Measurements from ENCODE around the gene RFFL.
"Not testable (repeated sequence)": the region's sequence is repeated elsewhere in the genome, so short reads cannot be mapped to it uniquely, and the experiment has no call there.

RFFL gene

GRCh38 chr17:35006345-35006744 is 57.2 kb downstream of the RFFL start:
- DNase-seq (ENCODE audit: insufficient read length, low spot score), result no peak
- no peak for TF ChIP-seq CTCF (IDR thresholded peaks at IDR 0.05; ENCODE audit: insufficient read depth, missing control alignments)
- FAIRE-seq, result no peak

- DNase-seq (ENCODE audit: insufficient read length, low spot score) (no peak), FAIRE-seq (no peak)
- TF ChIP-seq CTCF (IDR thresholded peaks at IDR 0.05; ENCODE audit: insufficient read depth, missing control alignments), result no peak
Measured at GRCh38 chr17:35003778-35004177, 59.7 kb downstream of the RFFL start.

- TF ChIP-seq CTCF (IDR thresholded peaks at IDR 0.05; ENCODE audit: insufficient read depth, missing control alignments), result no peak
- no peak for FAIRE-seq
- DNase-seq (ENCODE audit: insufficient read length, low spot score), result no peak
Measured at GRCh38 chr17:35002876-35003551, 60.5 kb downstream of the RFFL start.

- DNase-seq (ENCODE audit: insufficient read length, low spot score) (no peak), FAIRE-seq (no peak)
- no peak for TF ChIP-seq CTCF (IDR thresholded peaks at IDR 0.05; ENCODE audit: insufficient read depth, missing control alignments)
Measured at GRCh38 chr17:35001549-35001948, 62.0 kb downstream of the RFFL start.

- FAIRE-seq; DNase-seq (ENCODE audit: insufficient read length, low spot score): not testable (repeated sequence)
Measured at GRCh38 chr17:35000965-35001364, 62.5 kb downstream of the RFFL start.

- no peak for TF ChIP-seq CTCF (IDR thresholded peaks at IDR 0.05; ENCODE audit: insufficient read depth, missing control alignments)
- DNase-seq (ENCODE audit: insufficient read length, low spot score), result no peak
- FAIRE-seq, result no peak
Measured at GRCh38 chr17:34999456-34999855, 64.1 kb downstream of the RFFL start.

GRCh38 chr17:34998205-34998604 is 65.3 kb downstream of the RFFL start:
- DNase-seq (ENCODE audit: insufficient read length, low spot score) (peak; percentile 72), FAIRE-seq (no peak)
- peak; percentile 90 for TF ChIP-seq CTCF (IDR thresholded peaks at IDR 0.05; ENCODE audit: insufficient read depth, missing control alignments)

Measured in D721Med (cell line).